Left renal cortex interstitium (tissue), 4 donors: ENCODE data around the gene ITCH. TPM values are rescaled to one million over a fixed set of nuclear protein-coding genes. Genes with fewer than 3 reads are reported as not detected.
A peak's percentile ranks its signal among the peaks of the same experiment; 100 is the strongest.
"Not testable (repeated sequence)": the region's sequence is repeated elsewhere in the genome, so short reads cannot be mapped to it uniquely, and the experiment has no call there.

Experiments used
- DNase-seq, 4 donors: peaks; one replicate each; pipeline ENCODE4 v3.0.0-alpha.2; 2013; ENCODE audit warnings: low read depth in 4 of 4, low spot score in 2 of 4, missing footprints in 1 of 4
- polyA plus RNA-seq, 4 donors: library from polyadenylated mRNA; unstranded; fragments of 120-200 nt; gene quantifications; one replicate each; pipeline ENCODE4 v1.2.1, GENCODE V29; 2013; ENCODE audit not compliant: insufficient read length in 4 of 4

The ITCH gene
- polyA plus RNA-seq, 4 donors, result 38.9 to 50.7 (median 46.2) TPM

DNA sequence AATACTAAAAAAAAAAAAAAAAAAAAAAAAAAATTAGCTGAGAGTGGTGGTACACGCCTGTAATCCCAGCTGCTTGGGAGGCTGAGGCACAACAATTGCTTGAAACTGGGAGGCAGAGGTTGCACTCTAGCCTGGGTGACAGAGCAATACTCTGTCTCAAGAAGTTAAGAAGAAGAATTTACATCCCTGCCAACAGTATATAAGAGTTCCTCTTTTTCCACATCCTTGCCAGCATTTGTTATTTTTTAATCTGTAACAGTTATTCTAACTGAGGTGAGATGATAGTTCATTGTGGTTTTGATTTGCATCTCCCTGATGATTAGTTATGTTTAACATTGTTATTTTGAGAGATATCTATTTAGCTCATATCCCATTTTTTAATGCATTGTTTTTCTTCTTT lies 132.8 kb downstream of the ITCH start:
- DNase-seq, result no peak

DNA sequence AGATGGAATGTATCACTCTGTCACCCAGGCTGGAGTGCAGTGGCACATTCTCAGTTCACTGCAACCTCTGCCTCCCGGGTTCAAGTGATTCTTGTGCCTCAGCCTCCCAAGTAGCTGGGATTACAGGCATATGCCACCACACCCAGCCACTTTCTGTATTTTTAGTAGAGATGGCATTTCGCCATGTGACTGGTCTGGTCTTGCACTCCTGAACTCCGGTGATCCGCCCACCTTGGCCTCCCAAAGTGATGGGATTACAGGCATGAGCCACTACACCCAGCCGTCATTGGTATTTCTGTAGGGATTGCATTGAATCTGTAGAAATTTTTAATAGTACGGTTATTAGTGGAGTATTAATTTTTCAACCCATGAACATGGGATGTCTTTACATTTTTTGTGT lies 134.5 kb downstream of the ITCH start:
- not testable (repeated sequence) for DNase-seq

DNA sequence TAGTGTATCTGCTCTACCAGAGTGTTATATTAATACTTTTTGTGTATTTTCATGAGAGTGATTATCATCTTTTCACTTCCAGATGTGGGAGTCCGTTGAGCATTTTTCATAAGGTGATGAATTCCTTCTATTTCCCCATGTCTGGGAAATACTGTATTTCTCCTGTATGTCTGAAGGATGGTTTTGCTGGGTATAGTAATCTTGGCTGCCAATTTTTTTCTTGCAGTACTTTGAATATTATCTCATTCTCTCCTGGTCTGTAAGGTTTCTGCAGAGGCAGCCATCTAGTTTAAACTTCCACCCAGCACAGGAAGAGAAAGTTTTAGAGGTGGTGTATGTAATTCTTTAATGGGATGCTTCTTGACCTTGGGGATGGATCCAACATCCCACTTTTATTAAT lies 137.8 kb downstream of the ITCH start:
- DNase-seq, result no peak

DNA sequence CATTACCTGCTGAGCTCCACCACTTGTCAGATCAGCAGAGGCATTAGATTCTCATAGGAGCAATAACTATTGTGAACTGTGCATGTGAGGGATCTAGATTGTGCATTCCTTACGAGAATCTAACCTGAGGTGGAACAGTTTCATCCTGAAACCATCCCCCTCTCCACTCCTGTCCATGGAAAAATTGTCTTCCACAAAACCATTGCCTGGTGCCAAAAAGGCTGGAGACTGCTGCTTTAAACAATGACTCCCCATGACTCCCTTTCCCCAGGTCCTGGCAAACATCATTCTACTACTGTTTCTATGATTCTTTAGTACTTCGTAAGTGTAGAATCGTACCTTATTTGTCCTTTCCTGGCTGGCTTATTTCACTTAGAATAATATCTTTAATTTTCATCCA lies 143.4 kb downstream of the ITCH start:
- DNase-seq, result no peak

DNA sequence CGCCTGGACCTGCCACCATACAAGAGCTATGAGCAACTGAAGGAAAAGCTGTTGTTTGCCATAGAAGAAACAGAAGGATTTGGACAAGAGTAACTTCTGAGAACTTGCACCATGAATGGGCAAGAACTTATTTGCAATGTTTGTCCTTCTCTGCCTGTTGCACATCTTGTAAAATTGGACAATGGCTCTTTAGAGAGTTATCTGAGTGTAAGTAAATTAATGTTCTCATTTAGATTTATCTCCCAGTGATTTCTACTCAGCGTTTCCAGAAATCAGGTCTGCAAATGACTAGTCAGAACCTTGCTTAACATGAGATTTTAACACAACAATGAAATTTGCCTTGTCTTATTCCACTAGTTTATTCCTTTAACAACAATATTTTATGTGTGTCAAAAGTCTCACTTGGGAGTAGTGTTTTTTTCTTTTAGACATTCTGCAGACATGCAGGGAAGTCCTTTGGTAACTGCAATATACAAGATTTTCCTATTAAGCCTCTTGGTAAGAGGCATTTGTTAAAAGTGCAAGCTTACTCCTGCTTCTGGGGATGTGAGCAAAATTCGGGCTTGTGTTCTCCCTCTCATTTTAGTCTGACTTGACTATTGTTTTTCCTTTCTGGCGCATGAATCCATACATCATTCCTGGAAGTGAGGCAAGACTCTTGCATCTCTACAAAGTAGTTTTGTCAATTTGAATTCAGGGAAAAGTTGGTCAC lies 144.8 kb downstream of the ITCH start:
- no peak for DNase-seq

DNA sequence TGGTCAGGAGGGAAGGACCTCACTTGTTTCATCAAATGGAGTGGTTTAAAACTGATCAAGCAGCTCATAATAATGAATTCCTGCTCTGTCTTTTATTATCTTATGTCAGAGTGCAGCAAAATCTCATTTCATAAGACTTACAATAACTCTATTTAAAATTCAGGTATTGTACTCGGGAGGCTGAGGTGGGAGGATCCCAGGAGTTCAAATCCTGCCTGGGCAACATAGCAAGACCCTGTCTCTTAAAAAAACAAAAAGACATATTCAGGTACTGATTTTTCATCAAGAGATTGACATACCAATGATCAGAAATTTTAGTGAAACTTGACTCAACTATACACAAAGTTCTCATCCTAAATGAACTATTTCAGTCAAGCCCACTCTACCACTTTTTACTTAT lies 147.5 kb downstream of the ITCH start:
- DNase-seq, result no peak

DNA sequence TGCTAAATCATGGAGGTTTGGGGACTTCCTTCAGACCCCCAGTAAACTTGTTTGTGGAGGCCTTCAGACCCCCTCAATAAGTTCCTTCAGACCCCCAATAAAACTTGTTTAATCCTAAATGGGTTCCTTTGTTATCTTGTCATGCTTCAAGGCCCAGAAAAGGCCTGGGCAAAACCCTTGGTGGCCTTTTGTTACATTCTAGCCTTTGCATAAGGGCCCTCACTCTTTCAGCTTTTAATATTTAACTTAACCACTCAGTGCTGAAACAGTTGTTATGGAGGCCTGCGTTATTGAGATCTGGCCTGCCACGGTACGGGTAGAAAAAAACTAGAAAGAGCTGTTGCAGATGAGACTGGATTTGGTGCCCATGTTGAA lies 148.8 kb downstream of the ITCH start:
- no peak for DNase-seq

DNA sequence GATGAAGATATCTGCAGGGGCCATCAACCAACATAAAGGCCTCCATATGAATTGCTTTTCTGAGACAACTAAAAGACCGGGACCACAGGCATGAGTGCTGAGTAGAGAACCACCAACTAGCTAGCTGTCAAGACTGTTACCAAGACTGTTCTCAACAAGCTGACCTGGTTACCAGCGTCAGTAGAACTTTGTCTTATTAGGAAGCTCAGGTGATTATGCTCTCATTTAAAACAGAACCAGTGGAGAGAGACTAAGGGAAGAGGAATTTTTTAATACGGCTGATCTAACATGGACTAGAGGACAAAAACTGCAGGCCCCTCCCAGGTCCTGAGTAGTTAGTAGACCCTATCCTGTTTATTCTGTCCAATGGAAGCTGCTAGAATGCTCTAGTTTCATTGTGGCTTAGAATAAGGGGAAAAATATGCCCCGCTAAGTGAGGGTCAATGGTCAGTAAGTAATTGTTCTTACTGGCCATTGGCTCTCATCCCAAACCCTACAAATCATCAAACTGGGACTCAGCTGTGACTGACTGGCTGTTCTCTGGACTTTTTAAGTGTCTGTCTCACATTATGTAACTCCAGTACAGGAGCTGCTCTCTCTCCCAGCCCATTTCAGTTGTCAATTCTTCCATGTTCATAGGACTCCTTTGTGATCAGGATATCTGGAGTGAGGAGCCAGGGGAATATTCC lies 149.3 kb downstream of the ITCH start:
- DNase-seq, result no peak

DNA sequence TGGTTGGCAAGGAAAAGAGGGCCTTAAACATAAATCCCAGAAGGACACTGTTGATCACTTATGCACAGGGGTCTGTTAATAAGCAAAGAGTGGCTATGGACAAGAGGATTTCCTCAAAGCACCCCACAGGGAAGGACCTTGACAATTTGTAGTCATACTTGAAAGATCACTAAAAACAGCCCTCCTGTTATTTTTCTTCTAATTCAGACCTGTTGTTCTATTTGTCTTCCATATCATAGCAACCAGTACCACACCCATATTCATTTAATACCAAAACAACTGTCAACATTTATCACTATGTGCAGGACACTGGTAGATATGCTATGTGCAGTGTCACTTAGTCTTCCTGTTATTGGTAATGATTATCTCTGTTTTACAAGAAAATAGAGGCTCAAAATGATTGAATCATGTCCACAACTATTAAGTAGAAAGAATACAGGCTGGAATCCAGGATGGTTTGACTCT lies 149.9 kb downstream of the ITCH start:
- no peak for DNase-seq

DNA sequence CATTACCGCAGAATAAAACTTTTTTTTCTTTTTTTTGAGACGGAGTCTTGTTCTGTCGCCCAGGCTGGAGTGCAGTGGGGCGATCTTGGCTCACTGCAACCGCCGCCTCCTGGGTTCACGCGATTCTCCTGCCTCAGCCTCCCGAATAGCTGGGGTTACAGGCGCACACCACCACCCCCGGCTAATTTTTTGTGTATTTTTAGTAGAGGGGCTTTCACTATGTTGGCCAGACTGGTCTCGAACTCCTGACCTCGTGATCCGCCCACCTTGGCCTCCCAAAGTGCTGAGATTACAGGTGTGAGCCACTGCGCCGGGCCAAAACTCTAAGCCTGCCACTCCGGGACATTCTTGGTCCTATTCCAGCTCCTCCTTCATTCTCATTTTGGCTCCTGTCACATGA lies 151.0 kb downstream of the ITCH start:
- not testable (repeated sequence) for DNase-seq

DNA sequence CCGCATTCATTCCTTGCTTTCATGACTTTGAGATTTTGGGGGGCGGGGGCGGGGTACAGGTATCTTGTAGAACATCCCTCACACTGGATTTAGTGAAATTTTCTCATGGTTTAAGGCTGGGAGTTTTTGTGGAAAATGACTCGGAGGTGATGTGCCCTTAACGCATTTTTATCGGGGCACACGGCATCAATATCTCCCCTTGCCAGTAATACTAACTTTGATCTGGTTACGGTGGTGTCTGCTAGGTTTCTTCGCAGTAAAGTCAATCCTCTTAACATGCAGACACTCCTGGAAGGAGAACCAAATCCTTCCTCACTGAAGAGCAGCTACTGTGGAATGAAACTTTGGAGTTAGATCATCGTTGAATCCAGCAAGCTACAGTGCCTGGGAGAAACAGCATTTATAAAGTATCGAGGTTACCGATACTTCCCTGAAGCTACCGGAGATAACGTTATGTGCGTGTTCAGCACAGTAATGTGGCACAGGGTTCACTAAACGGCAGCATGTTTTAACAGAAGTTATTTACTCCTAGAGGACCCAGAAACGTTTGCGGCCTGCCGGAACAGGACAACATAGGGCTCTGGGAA lies 151.9 kb downstream of the ITCH start:
- no peak for DNase-seq

DNA sequence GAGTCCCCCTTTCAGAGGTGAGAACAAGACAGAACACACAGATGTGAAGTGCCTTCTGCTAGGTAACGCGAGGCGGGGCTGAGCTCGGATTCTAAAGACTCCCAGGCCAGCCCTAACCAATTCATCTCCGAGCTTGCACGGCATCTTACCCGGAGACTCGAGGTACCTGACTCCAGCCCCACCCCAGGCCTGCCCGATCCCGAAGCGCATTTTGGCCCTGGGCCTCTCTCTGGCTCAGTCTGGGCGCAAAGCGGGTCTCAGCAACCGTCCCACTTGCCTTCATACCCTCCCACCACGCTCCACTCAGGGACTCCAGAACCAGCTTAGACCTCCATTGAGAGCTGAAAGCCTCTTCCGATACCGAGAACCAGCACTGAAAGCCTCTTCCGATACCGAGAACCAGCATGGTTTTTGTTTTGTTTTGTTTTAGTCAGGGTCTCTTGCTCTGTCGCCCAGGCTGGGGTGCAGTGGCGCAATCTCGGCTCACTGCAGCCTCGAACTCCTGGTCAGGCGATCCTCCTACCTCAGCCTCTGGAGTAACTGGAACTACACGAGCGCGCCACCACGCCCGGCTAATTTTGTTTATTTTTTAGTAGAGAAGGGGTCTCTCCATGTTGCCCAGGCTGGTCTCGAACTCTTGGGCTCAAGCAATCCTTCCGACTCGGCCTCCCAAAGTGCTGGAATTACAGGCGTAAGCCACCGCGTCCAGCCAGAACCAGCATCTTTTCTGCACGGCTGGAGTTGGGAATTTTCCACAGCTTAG lies 152.6 kb downstream of the ITCH start:
- peak in 2 of 4 donors; percentile 35 to 43 for DNase-seq

DNA sequence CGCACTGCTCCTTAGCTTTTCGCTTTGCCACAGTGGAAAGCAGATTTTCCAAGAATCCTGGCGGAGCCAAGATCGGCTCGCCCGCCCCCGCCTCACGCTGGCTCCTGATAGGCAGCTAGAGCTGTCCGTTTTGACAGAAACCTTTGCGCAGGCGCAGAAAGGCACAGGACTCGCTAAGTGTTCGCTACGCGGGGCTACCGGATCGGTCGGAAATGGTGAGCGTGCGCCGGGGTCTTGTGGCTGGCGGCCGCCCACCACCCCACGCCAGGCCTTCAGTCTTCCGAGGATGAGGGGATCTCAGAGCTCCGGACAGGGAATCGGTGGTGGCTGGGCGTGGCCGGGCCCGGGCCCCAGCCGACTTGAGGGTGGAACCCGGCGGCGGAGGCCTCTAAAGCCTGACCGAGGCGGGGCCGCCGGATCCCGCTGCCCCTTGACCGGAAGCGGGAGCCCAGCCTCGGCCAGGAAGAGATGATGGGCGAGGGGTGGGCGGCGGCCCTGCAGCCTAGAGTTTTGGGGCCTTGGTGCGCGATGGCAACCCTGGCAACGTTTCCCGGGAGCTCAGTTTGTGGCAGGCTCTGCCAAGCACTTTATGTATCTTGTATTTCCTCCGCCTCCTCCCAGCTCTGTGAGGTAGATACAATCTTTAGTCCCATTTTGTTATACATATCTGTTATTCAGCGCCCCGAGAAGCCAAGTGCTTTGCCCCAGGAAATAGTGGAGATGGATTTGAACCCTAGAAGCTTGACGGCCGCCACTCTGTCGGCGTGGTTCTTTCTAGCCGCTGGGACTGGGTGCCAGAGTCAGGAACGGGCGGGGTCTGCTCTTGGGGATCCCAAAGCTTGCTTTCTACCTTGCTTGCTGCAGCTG lies 153.4 kb downstream of the ITCH start, which contains the start of gene DYNLRB1:
DYNLRB1 (plus strand) TSS at position 176 of the 867 bp plus-strand sequence; CDS start at position 213, 37 bp downstream.
- peak; percentile 94 to 97 (median 97) for DNase-seq

DNA sequence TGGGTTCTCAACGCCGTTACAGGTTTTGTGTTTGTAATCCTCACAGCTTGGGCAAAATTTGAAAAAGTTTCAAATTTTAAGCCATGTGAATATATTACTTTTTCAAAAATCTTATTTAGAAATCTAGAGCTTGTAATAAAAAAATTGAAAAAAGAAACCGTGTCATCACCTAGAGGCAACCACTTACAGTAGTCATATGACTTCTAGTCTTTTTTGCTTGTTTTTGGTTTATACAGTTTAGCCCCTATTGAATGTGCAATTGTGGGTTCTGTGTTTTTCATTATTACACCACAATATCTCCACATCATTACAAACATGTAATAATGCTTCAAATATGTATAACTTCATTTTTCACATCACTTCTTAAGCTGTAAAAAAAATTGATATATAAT lies 154.0 kb downstream of the ITCH start:
- no peak for DNase-seq

DNA sequence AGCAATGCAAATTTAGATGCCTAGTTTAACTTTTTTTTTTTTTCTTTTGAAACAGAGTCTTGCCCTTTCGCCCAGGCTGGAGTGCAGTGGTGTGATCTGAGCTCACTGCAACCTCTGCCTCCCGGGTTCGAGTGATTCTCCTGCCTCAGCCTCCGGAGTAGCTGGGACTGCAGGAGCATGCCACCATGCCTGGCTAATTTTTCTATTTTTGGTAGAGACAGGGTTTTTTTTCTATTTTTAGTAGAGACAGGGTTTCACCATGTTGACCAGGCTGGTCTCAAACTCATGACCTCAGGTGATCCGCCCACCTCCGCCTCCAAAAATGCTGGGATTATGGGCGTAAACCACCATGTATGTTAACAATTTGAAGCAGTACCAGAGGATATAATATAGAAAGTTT lies 155.8 kb downstream of the ITCH start:
- DNase-seq, result not testable (repeated sequence)

DNA sequence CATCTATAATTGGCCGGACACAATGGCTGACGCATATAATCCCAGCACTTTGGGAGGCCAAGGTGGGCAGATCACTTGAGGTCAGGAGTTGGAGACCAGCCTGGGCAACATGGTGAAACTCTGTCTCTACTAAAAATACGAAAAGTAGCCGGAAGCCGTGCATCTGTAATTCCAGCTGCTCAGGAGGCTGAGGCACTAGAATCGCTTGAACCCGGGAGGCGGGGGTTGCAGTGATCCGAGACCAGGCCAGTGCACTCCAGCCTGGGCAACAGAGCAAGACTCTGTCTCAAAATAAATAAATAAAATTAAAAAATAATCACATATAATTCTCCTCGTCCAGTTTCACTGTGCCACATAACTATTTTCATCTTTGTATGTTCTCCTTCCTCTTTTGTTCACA lies 156.8 kb downstream of the ITCH start:
- DNase-seq, result not testable (repeated sequence)

DNA sequence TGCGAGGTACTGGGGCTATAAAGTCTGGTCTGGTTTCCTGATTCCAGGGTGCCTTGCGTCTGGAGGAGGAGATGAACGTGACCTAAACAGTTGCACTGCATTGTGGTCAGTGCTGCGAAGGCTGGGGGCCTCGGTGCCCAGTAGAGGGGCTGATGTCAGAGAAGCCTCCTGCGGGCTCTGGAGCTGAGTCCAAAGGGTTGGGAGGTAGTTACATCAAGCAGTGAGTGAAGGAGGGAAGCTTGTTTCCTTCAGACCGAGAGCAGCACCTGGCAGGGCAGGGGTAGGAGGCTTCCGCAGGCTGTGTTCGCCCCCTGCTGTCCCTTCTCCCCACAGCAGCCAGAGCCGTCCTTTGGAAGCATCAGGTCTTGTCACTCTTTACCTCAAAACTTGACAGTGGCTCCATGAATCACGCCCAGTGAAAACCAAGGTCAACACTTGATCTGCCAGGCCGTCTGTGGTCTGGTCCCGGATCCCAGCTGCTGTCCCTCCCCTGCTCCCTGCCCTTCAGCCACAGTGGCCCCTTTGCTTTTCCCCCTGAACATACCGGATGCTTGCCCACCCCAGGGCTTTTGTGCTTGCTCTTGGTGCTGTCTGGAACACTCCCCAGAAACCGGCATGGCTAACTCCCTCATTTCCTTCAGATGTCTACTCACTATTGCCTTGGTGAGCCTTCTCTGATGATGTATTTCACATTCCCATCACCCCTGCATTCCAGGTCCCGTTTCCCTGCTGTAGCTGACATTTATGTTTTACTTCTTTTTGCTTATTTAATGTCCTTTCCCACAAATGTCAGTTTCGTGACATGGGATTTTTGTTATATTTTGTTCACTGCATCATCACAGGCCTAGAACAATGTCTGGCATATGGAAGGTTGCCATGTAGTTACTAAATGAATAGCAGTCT lies 160.1 kb downstream of the ITCH start:
- DNase-seq, result no peak

DNA sequence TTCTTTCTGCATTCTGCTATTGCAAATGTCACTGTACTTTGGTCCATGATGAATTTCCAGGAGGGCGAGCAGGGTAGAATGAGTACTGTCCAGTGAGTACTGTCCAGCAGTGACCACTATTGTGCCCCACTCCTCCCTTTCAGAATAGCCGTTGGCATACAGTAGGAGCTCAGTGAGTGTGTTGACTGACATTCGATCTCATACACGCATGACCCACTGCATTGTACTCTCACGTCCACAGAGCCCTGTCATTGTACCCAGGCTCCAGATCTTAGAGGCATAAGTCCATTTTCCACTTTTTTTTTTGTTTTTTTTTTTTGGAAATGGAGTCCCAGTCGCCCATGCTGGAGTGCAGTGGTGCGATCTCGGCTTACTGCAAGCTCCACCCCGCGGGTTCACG lies 161.4 kb downstream of the ITCH start:
- DNase-seq, result no peak

DNA sequence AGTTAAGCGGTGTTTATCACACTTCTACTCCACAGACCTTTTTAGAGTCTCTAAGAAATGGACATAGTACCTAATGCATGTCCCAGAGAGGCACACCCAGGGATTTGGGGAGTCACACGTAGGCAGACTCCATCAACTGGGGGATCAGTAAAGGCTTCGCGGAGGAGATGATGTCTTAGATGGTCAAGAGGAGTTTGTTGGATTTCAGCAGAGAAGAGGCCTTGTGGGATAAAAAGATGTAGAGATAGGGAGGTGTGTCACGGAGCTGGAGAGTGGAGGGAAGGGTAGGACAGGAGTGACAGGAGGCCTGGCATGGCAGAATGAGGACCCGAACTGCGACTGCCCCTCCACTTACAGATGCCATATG lies 162.3 kb downstream of the ITCH start:
- DNase-seq, result no peak
